K562 (cell line): ENCODE results near the gene ADORA2B. TPM values are rescaled to one million over a fixed set of nuclear protein-coding genes. Genes with fewer than 3 reads are reported as not detected.
A peak's percentile ranks its signal among the peaks of the same experiment; 100 is the strongest.
"Not testable (repeated sequence)": the region's sequence is repeated elsewhere in the genome, so short reads cannot be mapped to it uniquely, and the experiment has no call there.

ENCODE experiments used
- ATAC-seq: fragments of 200-7000 bp; cut with Tn5 transposase; 3 replicates; pipeline ENCODE4 v1.9.1; 2020; ENCODE audit warnings: moderate library complexity
- BruUV-seq: library from RNA; stranded (reverse); fragments of 400-500 nt; replicated peaks from 2 replicates; lab custom pipeline; 2021; lab: Mats Ljungman, UMichigan
- CTCF ChIA-PET: fragments of 300-600 bp; formaldehyde crosslinking; extraction: SDS; loops from one replicate; lab custom pipeline; 2021; ENCODE audit warnings: low intra/inter-chr PET ratio; lab: Yijun Ruan, JAX
- POLR2A ChIA-PET: fragments of 300-600, 350-650 bp; sonication (Branson Sonifier 250); formaldehyde crosslinking; extraction: SDS; loops from one replicate; lab custom pipeline; 2021; ENCODE audit warnings: antibody characterized with exemption, inconsistent platforms; lab: Yijun Ruan, JAX
- DNase-seq, 4 experiments: peaks; one replicate each; pipeline versions ENCODE4 v3.0.0 to v3.0.0-alpha.2; 2011 to 2018; ENCODE audit warnings: low spot score in 3 of 4, mixed read lengths in 3 of 4; ENCODE audit errors: extremely low read depth in 1 of 4
- FAIRE-seq: peaks from 2 replicates; lab custom pipeline; 2011; peaks lifted over from hg19 to GRCh38; lab: Jason Lieb, UNC
- H2AFZ ChIP-seq: 2 replicates; pipeline ENCODE4 v1.6.0; 2011; ENCODE audit warnings: low read depth, low read length, control low read depth, inconsistent platforms
- H3K27ac ChIP-seq: fragments of 200-600 bp; 3 replicates; pipeline ENCODE4 v1.8.0; 2011; ENCODE audit warnings: low read depth, mild to moderate bottlenecking, control low read depth, inconsistent platforms, low read length, moderate library complexity, mixed read lengths; ENCODE audit errors: extremely low read depth
- H3K27me3 ChIP-seq, 2 experiments: fragments of 300-600 bp in 1 of 2; 2 replicates in 1 of 2; 3 replicates in 1 of 2; pipeline versions ENCODE4 v1.6.0 to v1.8.0; 2011; ENCODE audit warnings: inconsistent platforms in 2 of 2, low read length in 2 of 2, mild to moderate bottlenecking in 1 of 2, mixed read lengths in 1 of 2, moderate library complexity in 1 of 2; ENCODE audit not compliant: control insufficient read depth in 2 of 2, insufficient read depth in 2 of 2
- H3K36me3 ChIP-seq: fragments of 300-600 bp; 3 replicates; pipeline ENCODE4 v1.8.0; 2011; ENCODE audit warnings: mild to moderate bottlenecking, low read length, inconsistent platforms; ENCODE audit not compliant: control insufficient read depth, insufficient read depth
- H3K4me1 ChIP-seq, 2 experiments: fragments of 200-600 bp in 1 of 2; replicated peaks in 1 of 2; 2 replicates in 1 of 2; 3 replicates in 1 of 2; pipeline versions ENCODE4 v1.5.1 to v1.8.0; 2011; ENCODE audit warnings: inconsistent platforms in 2 of 2, low read length in 2 of 2, mild to moderate bottlenecking in 1 of 2, mixed read lengths in 1 of 2, moderate library complexity in 1 of 2; ENCODE audit not compliant: control insufficient read depth in 2 of 2, insufficient read depth in 2 of 2
- H3K4me2 ChIP-seq: 2 replicates; pipeline ENCODE4 v1.6.1; 2011; ENCODE audit warnings: low read length, control low read depth, inconsistent platforms, mixed read lengths; ENCODE audit not compliant: insufficient read depth
- H3K4me3 ChIP-seq: fragments of 200-600 bp; sonication (generic), shearing (Covaris generic); 2 replicates; pipeline ENCODE4 v1.5.1; 2016; ENCODE audit warnings: control low read depth, inconsistent platforms
- H3K79me2 ChIP-seq: fragments of 200-600 bp; 3 replicates; pipeline ENCODE4 v1.8.0; 2011; ENCODE audit warnings: low read length, inconsistent platforms; ENCODE audit not compliant: control insufficient read depth, insufficient read depth
- H3K9ac ChIP-seq, 2 experiments: 2 replicates each; pipeline versions ENCODE4 v1.6.0 to v1.6.1; 2011; ENCODE audit warnings: low read depth in 2 of 2, low read length in 2 of 2, control low read depth in 1 of 2, inconsistent platforms in 1 of 2, mild to moderate bottlenecking in 1 of 2, mixed read lengths in 1 of 2; ENCODE audit not compliant: insufficient read depth in 1 of 2
- H3K9me1 ChIP-seq: one replicate; pipeline ENCODE4 v1.6.0; 2011; ENCODE audit warnings: inconsistent platforms, mild to moderate bottlenecking, low read length, moderate library complexity; ENCODE audit not compliant: control insufficient read depth, insufficient read depth
- H3K9me3 ChIP-seq: replicated peaks from 2 replicates; pipeline ENCODE4 v1.5.1; 2011; ENCODE audit warnings: low read depth, low read length, inconsistent platforms; ENCODE audit not compliant: control insufficient read depth, insufficient read depth
- H4K20me1 ChIP-seq: replicated peaks from 2 replicates; pipeline ENCODE4 v1.6.1; 2011; ENCODE audit warnings: low read length, inconsistent platforms, mixed read lengths; ENCODE audit not compliant: control insufficient read depth, insufficient read depth
- BCOR ChIP-seq: fragments of 450-650 bp; IDR thresholded peaks from 2 replicates; pipeline ENCODE4 v1.6.1; 2016
- NONO ChIP-seq, 2 experiments: fragments of 200-400 bp in 1 of 2; fragments of 450-650 bp in 1 of 2; formaldehyde crosslinking in 1 of 2; IDR thresholded peaks; 2 replicates each; pipeline ENCODE4 v1.6.1; 2017; ENCODE audit warnings: low read depth in 2 of 2, mild to moderate bottlenecking in 2 of 2, moderate library complexity in 2 of 2, low read length in 1 of 2
- ZNF445 ChIP-seq: fragments of 250-450 bp; sonication (Bioruptor Pico); IDR thresholded peaks from 2 replicates; pipeline ENCODE4 v1.4.0; 2020; ENCODE audit warnings: low read depth, mild to moderate bottlenecking, moderate library complexity
- ZZZ3 ChIP-seq: fragments of 450-650 bp; IDR thresholded peaks from 2 replicates; pipeline ENCODE4 v1.6.1; 2016; ENCODE audit warnings: antibody characterized with exemption, mild to moderate bottlenecking, moderate library complexity
- WGBS: fragments of 100-300 bp; shearing (Covaris generic); methylation state at CpG from one replicate; pipeline ENCODE4 v1.1.6; 2016; ENCODE audit warnings: low coverage, mixed read lengths; ENCODE audit not compliant: insufficient coverage; ENCODE audit errors: missing lambda C conversion rate; 5-methylcytosine and 5-hydroxymethylcytosine counted together
- in situ Hi-C: fragments of 300-500 bp; cut with MboI; formaldehyde crosslinking; loops from 4 replicates; pipeline ENCODE4 v1.15.0; 2018; ENCODE audit warnings: inconsistent platforms, mixed read lengths
- intact Hi-C: fragments of 100-400 bp; cut with micrococcal nuclease; formaldehyde crosslinking; loops from 2 replicates; pipeline ENCODE4 v1.14.2; 2022
- polyA plus RNA-seq, 8 experiments: library from polyadenylated mRNA; depleted of rRNA in 4 of 8; stranded (reverse) in 5 of 8; unstranded in 3 of 8; fragments of >200 nt; fragmentation: Nextera tagmentation in 2 of 8; fragmentation: Illumina TruSeq in 1 of 8; extraction: Ambion mirVana in 2 of 8; extraction: Trizol in 1 of 8; gene quantifications; 2 replicates each; pipeline versions ENCODE4 v1.2.1 to v1.2.3, GENCODE V29; 2011 to 2014; ENCODE audit warnings: inconsistent platforms in 1 of 8, missing spikeins in 1 of 8
- total RNA-seq, 7 experiments: library from RNA; depleted of rRNA in 6 of 7; stranded (reverse); fragments of >200 nt in 6 of 7; fragmentation: Illumina TruSeq in 2 of 7; extraction: Trizol in 2 of 7; gene quantifications; 2 replicates each; pipeline versions ENCODE4 v1.2.1 to v1.2.3, GENCODE V29; 2011 to 2021; ENCODE audit warnings: low replicate concordance in 1 of 7
- TF ChIP-seq, protein P1 (sequence below): sonication (generic); formaldehyde crosslinking; IDR thresholded peaks from 2 replicates; pipeline ENCODE4 v1.9.0; 2022; ENCODE audit warnings: mild to moderate bottlenecking, missing genetic modification reagents
- TF ChIP-seq, protein P2 (sequence below): fragments of 250-450 bp; sonication (Bioruptor Pico); IDR thresholded peaks from 2 replicates; pipeline ENCODE4 v1.8.0; 2021; ENCODE audit warnings: mild to moderate bottlenecking, moderate library complexity
- TF ChIP-seq, protein P3 (sequence below): sonication (generic); formaldehyde crosslinking; IDR thresholded peaks from 2 replicates; pipeline ENCODE4 v1.8.1; 2023; ENCODE audit warnings: mild to moderate bottlenecking, missing genetic modification reagents

ADORA2B gene
- total and polyA plus RNA-seq, 9 of the 15 experiments (the other 6 are each of a cell fraction or from before 2014, with no cell fraction given) = 6.4 to 16.6 (median 10.5) TPM

DNA sequence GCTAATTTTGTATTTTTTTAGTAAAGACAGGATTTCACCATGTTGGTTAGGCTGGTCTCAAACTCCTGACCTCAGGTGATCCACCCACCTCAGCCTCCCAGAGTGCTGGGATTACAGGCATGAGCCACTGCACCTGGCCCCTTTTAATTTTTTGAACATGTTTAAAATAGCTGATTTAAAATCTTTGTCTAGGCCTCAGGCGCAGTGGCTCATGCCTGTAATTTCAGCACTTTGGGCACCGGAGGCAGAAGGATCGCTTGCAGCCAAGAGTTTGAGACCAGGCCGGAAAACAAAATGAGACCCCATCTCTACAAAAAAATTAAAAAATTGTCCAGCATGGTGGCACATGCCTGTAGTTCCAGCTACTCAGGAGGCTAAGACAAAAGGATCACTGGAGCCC lies 8.4 kb upstream of the ADORA2B start:
- H3K79me2 ChIP-seq, H3K9me1 ChIP-seq, intact Hi-C loops, FAIRE-seq, H3K36me3 ChIP-seq, H3K27me3 ChIP-seq, BruUV-seq, in situ Hi-C loops, H3K9ac ChIP-seq, H3K9me3 ChIP-seq, H3K4me3 ChIP-seq, CTCF ChIA-PET, H3K27ac ChIP-seq, H2AFZ ChIP-seq, ATAC-seq, H3K4me1 ChIP-seq, DNase-seq, H4K20me1 ChIP-seq, H3K4me2 ChIP-seq: not testable (repeated sequence)
- 97% methylated on average over 4 of the region's 4 CpGs for WGBS
- POLR2A ChIA-PET = interaction anchor here (1.8 kb wide), 1 partner anchor 9 kb away, joined by 10 read pairs; the partner anchor contains the start of gene ADORA2B

DNA sequence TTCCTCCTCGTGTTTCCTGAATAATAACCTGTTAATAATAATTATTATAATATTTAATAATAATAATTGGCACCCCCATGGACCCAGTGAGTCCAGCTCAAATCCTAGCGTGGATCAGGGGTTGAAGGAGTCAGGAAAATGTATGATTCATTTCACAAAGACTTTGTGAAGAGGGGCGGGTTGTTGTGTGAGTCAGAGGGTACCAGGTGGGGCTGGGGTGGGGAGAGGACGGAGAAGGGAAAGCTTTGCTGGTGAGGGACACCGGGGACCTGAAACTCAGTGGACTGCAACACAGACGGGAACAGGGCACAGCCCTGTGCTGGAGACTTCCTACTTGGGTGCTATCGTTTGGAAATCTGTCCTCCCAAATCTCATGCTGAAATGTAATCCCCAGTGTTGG lies 3.1 kb upstream of the ADORA2B start:
- H3K4me2 ChIP-seq = no peak overlapping the region
- CTCF ChIA-PET = no interaction called here

More for the DNA sequence above, 3.1 kb upstream of the ADORA2B start:
- FAIRE-seq (no peak), ATAC-seq (no peak), DNase-seq (no peak)
- TF ChIP-seq BCOR (no peak), ZZZ3 (no peak), ZNF445 (CRISPR knock-in tag) (no peak), NONO (IDR thresholded peaks at IDR 0.05; ENCODE audit: low read depth in 2 of 2, low read length in 1 of 2) (no peak)
- TF ChIP-seq, protein P1, sequence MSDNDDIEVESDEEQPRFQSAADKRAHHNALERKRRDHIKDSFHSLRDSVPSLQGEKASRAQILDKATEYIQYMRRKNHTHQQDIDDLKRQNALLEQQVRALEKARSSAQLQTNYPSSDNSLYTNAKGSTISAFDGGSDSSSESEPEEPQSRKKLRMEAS (CRISPR knock-in tag) = no peak
- TF ChIP-seq, protein P2, sequence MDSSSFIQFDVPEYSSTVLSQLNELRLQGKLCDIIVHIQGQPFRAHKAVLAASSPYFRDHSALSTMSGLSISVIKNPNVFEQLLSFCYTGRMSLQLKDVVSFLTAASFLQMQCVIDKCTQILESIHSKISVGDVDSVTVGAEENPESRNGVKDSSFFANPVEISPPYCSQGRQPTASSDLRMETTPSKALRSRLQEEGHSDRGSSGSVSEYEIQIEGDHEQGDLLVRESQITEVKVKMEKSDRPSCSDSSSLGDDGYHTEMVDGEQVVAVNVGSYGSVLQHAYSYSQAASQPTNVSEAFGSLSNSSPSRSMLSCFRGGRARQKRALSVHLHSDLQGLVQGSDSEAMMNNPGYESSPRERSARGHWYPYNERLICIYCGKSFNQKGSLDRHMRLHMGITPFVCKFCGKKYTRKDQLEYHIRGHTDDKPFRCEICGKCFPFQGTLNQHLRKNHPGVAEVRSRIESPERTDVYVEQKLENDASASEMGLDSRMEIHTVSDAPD (CRISPR knock-in tag) = no peak
- TF ChIP-seq, protein P3, sequence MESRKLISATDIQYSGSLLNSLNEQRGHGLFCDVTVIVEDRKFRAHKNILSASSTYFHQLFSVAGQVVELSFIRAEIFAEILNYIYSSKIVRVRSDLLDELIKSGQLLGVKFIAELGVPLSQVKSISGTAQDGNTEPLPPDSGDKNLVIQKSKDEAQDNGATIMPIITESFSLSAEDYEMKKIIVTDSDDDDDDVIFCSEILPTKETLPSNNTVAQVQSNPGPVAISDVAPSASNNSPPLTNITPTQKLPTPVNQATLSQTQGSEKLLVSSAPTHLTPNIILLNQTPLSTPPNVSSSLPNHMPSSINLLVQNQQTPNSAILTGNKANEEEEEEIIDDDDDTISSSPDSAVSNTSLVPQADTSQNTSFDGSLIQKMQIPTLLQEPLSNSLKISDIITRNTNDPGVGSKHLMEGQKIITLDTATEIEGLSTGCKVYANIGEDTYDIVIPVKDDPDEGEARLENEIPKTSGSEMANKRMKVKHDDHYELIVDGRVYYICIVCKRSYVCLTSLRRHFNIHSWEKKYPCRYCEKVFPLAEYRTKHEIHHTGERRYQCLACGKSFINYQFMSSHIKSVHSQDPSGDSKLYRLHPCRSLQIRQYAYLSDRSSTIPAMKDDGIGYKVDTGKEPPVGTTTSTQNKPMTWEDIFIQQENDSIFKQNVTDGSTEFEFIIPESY (CRISPR knock-in tag) = no peak
- H3K27me3 ChIP-seq = no peaks in the 10 kb centered on the region
- no peak overlapping the region for H3K27ac ChIP-seq
- H3K9me3 ChIP-seq = no peaks in the 10 kb centered on the region
- 0 out of 2 replicates have a peak overlapping the region, but pooled peaks have one; percentile 32 for H2AFZ ChIP-seq
- no peaks in the 10 kb centered on the region for H3K9me1 ChIP-seq
- BruUV-seq = no TSS peak
- intact Hi-C loops = loop anchor here (5.0 kb wide), 1 partner anchor 114 kb away; no protein-coding TSS in a partner anchor
- no peaks in the 10 kb centered on the region for H3K36me3 ChIP-seq
- POLR2A ChIA-PET = no interaction called here
- no peaks in the 10 kb centered on the region for H4K20me1 ChIP-seq
- in situ Hi-C loops = loop anchor here (10.0 kb wide), 2 partner anchors 53 to 107 kb away; partner anchors contain the start of genes TTC19 and ZSWIM7
- H3K9ac ChIP-seq = no peak overlapping the region
- H3K4me3 ChIP-seq = no peak overlapping the region
- WGBS = 32% methylated on average over 4 of the region's 7 CpGs
- H3K79me2 ChIP-seq = peaks cover 16% of the 10 kb centered on the region
- H3K4me1 ChIP-seq = peaks cover 3 to 24% of the 10 kb centered on the region in 2 experiments; a peak in 3 of 5 replicates
